Stimulated activated CD8-positive, alpha-beta memory T cell treated with anti-CD3 and anti-CD28 coated beads, Interleukin-4, amount 100 ng/mL, for 24 hours (primary cell): ENCODE results near the gene DBNL.
"Not testable (repeated sequence)": the region's sequence is repeated elsewhere in the genome, so short reads cannot be mapped to it uniquely, and the experiment has no call there.

ENCODE experiments used
- DNase-seq: peaks from one replicate; pipeline ENCODE4 v3.0.0-alpha.2; 2020; ENCODE audit warnings: low read depth

DBNL gene

DNA sequence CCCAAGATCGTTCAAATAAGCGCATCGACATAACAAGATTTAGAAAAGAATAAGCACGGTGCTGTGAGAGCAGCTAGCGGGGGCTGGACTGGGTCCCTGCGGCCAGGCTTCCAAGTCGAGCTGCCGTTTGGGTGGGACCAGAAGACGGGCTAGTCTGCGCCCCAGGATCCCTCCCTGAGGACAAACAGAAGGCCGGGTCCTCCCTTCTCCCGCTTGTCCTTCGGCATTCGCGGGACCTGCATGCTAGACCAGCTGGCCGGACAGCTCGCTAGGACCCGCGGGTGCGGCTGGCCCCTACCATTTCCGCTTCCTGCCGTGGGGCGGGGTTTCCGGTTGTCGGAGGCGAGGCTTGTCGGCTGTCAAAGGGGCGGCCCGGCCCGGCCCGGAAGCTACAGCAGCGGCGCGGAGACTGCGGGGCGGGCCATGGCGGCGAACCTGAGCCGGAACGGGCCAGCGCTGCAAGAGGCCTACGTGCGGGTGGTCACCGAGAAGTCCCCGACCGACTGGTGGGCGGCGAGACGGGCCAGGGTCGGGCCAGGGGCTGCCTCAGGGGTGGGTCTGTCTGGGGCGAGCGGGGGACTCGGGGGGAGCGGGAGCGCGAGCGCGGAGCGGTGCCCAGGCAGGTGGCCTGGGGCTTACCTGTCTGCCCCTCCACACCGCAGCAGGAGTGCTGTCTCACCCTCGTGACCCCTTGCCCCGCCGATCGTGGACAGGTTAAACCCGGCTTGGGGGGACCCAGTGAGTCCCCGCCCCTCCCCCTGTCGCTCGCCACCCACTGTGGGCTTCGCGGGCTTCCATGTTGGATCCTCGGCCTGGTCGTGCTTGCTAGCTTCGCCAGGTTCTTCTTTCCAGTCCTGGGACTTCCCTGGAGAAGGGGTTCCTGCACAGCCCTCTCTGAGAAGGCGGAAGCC lies at the start of gene DBNL:
Gene DBNL (plus strand): TSS at position 388 of the 911 bp plus-strand sequence. CDS start 36 bp downstream, at position 424.
- peak; percentile 91 for DNase-seq

DNA sequence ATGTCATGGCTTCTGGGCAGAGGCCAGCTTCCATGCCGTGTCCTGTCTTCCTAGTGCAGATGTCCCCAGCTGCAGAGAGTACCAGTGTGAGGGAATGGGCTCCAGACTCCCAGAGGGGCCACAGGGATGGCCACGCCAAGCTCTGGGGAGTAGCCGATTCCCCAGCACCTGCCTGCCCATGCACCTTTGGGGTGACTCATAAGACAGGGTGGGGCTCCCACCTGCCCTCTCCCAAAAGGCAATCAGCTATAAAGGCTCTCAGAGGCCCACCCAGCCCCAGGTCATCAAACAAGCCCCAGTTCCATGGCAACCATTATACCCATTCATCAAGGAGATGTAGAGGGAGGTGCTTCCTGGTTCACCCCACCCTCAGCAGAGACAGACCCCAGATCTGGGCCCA lies 47.0 kb upstream of the DBNL start, which contains the start of gene SPDYE1:
Gene SPDYE1 (plus strand): TSS at position 366 of the 400 bp plus-strand sequence. CDS start 2,053 bp downstream, outside the sequence.
- not testable (repeated sequence) for DNase-seq

DNA sequence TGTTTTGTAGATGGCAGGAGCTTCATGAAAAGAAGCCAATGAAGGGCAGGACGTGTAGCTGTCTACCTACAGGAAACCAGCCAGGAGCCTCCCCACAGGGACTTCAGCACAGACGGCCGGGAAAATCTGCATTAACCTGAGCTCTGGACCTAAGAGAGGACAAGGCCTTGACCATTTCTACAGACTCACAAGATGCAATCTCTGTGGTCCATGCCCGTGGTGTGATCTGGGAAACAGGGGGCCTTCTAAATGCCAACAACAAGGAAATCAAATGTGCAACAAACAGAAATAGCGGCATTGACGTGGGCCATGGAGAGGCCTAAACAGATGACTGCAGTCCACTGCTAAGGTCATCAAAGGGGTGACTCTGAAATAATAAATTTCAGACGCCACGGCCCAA lies 32.4 kb upstream of the DBNL start:
- DNase-seq, result not testable (repeated sequence)

DNA sequence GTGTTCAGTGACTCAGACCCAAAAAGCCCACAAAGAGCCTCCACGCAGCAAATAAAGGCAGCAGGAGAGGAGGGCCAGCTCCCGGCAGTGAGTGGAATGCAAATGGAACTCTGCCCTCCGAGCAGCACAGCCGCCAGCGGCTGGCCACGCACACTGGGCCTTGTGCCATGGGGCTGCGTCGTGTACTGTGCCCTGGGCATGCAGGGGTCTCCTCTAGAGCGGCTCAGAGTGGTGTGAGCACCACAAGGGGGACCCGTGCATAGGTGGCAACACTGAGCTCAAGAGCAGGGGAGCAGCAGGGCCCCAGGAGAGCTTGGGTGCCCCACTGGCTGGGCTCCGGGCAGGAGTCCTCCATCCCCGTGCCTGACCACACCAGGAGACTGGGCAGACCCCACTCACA lies 29.4 kb upstream of the DBNL start:
- not testable (repeated sequence) for DNase-seq

DNA sequence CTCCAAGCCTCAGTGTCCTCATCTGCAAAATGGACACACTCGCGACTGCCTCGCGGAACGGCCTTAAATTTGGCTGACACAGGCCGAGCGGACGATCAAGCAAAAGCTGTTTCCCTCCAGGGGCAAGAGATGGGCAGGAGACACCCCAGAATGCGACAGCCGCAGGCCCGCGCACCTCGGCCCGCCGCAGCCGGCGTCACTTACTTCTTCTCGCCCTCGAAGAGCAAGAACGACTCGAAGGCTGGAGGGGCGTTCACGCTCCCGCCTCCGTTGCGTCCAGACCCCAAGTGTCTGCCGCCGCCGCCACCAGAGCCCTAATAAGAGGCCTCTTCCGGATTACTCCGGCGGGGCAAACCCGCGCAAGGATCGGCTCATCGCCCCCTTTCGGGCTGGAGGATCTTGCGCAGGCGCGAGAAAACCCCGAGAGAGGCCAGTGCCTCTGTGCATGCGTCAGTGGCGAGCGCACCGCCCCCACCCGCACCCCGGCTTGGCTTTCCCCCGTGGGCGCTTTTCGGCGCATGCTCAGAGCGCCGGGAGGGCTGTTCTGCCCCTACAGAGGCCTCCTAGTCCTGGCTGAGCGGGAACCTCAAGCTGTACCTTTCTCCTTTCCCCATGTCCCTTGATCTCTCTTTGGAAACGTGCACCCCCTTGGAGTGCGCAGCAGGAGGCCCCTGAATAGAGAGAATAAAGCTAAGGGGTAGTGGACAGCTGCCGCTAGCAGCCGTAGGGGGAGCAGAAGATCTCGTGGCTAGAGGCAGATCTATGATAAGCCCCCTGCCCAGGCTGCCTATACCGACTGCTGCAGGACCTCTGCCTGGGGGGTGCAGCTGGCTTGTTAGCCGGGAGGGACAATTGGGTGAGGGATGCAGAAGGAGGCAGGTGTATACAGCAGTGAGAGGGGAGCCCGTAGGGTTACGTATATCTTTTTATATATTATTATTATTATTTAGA lies 25.4 kb upstream of the DBNL start:
- peak; percentile 99 for DNase-seq

DNA sequence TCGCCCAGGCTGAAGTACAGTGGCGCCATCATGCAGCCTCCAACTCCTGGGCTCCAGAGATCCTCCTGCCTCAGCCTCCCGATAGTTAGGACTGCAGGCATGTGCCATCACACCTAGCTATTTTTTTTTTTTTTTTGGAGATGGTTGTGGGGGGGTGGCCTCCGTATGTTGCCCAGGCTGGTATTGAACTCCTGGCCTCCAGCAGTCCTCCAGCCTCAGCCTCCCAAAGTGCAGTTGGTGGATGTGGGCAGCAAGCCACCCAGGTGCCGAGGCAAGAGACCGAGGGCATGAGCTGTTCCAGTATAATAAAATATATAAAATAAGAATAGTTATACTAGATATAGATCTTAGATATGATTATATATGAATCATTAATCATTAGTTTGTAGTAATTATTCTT lies 24.7 kb upstream of the DBNL start:
- not testable (repeated sequence) for DNase-seq

DNA sequence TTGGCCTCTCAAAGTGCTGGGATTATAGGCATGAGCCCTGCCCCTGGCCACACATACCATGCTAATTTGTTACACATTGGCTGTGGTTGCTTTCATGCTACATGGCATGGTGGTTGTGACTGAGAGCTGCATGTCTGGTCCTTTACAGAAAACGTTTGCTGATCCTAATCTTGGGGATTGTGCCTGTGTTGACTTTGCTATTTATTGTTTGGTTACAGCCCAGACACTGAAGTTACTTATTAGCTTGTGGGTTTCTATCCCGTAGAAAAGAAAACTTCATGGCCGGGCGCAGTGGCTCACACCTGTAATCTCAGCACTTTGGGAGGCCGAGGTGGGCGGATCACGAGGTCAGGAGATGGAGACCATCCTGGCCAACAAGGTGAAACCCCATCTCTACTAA lies 22.4 kb upstream of the DBNL start:
- DNase-seq, result not testable (repeated sequence)

DNA sequence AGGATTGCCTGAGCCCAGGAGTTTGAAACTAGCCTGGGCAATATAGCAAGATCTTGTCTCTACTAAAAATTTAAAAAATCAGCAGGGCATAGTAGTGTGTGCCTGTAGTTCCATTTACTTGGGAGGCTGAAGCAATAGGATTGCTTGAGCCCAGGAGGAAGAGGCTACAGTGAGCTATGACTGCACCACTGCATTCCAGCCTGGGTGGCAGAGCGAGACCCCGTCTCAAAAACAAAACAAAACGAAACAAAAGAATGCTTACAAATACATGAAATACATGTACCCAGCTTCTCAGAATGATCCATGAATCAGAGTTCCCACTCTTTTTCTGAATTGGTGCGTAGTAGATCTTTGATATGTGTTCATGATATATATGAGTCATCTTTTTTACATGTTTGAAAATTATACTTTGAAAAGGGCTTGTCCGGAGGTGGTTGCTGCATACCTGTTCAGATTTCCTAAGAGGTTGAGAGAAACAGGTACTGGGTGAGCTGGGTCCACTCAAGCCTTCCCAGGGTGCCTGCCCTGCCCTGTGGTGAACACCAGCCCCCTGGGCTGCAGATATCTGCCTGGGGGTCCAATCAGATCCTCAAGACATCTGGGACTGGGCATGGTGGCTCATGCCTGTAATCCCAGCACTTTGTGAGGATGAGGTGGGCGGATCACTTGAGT lies 21.6 kb upstream of the DBNL start:
- not testable (repeated sequence) for DNase-seq

DNA sequence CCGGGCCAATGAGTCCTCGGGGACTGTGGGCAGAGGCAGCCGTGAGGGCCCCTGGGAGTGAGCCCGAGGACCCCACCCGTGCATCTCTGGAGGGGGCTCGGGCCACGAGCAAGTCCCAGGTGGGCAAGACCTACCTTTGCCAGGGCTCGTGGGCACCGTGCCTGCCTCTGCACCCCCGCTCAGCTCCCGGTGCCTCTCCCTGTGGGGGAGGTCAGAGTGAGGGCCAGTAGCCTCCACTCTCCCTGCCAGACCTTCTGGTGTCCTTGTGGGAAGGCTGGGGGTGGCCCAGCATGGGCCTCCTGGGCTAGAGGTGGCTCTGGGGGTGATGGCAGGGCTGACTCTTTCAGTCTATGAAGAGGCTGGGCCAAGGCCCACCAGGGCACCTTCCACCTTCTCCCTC lies 15.1 kb upstream of the DBNL start:
- DNase-seq, result not testable (repeated sequence)

DNA sequence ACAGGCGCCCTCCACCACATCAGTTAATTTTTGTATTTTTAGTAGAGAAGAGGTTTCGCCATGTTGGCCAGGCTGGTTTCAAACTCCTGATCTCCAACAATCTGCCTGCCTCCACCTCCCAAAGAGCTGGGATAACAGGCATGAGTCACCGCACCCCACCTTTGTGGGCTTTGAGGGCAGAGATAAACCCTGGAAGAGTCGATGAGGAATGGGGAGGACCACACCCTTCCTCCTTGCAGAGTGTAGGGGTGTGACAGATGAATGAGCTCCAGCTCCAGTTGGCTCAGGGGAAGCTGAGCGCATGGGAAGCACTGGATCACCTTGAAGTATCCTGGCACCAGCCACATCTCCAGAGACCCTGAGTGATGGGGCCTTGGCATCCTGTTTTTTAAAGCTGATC lies 14.5 kb upstream of the DBNL start:
- not testable (repeated sequence) for DNase-seq

DNA sequence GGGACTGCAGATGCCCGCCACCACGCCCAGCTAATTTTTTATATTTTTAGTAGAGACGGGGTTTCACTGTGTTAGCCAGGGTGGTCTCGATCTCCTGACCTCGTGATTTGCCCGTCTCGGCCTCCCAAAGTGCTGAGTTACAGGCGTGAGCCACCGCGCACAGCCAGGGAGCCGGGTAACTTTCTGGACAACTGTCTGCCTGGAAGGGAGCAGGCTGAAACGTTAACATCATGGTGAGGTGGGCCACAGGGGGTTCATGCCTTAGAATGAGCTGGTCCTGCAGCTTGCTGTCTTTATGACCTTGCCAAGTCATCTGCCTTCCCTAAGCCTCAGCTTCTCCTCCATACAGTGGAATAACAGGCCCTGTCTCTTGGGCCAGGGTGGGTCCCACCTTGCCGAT lies 13.2 kb upstream of the DBNL start:
- not testable (repeated sequence) for DNase-seq

DNA sequence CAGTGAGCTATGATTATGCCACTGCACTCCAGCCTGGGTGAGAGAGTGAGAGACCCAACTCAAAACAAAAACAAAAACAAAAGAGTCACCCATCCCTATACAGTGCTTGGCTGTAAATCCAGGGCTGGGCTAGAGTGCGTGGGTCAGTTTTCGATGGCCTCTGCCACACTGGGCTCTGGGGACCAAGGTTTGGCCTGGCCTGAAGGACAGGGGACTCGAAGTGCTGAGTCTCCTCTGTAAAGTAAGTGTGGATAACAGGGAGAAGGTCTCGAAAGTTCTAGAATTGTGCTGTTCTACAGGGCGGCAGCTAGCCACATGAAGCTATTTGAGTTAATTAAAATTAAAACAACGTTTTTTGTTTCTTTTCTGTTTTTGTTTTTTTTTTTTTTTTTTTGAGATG lies 12.5 kb upstream of the DBNL start:
- not testable (repeated sequence) for DNase-seq

DNA sequence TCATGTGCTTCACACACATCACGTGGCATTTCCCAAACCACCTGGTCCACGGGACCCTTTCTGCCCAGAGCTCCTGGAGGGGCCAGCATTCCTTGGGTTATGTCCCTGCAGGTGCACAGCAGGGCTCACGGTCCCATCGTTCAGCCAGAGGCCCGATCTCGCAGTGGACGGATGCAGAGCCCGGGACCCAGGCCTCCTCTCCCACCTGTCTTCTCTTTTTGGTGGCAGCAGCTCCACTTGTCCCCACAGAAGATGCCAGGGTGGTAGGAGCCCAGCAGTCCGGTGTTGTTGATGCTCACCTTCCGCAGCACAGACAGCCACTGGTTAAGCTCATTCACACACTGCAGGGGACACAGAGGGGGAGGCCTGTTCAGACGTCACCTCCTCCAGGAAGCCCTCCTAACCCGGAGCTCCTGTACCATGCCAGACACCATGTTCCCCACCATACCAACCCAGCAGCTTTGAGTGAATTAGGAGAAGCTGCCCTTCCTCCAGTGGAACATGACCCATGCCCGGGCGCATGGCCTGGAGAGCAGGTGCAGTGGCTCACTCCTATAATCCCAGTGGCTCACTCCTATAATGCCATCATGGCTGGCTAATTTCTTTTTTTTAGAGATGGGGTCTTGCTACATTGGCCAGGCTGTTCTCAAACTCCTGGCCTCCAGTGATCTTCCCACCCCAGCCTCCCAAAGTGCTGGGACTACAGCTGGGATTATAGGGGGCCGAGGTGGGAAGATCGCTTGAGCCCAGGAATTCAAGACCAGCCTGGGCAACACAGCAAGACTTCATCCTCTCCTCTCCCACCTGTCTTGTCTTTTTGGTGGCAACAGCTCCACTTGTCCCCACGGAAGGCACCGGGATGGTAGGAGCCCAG lies 10.3 kb upstream of the DBNL start:
- DNase-seq, result not testable (repeated sequence)

DNA sequence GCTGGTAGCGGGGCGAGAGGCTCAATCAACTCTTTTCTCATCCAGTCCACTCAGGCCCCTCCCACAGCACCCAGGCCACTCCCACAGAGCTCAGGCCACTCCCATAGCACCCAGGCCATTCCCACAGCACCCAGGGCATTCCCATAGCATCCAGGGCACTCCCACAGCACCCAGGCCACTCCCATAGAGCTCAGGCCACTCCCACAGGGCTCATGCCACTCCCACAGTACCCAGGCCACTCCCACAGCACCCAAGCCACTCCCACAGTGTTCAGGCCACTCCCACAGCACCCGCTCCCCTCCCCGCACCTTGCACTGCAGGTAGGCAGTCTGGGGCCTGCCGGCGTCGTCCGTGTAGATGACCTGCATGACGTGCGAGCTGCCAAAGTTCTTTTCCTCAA lies 8.1 kb upstream of the DBNL start:
- DNase-seq, result not testable (repeated sequence)

DNA sequence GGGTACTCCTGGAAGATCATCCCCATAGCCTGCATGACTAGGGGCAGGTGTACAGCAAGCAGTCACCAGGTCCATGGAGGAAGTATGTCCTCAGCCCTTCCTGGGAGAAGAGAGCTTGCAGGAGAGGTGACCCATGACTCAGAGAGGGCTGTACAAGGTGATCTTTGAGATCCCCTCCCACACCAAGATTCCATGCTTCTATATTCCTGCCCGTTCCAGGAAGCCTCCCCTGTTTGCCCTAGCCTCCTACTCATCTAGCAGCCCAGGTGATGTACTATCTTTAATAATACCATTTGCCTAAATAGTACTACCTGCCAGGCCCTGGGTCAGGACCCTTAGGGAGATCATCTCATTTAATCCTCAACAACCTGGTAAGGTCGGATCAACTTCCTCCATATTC lies 6.6 kb upstream of the DBNL start:
- not testable (repeated sequence) for DNase-seq

DNA sequence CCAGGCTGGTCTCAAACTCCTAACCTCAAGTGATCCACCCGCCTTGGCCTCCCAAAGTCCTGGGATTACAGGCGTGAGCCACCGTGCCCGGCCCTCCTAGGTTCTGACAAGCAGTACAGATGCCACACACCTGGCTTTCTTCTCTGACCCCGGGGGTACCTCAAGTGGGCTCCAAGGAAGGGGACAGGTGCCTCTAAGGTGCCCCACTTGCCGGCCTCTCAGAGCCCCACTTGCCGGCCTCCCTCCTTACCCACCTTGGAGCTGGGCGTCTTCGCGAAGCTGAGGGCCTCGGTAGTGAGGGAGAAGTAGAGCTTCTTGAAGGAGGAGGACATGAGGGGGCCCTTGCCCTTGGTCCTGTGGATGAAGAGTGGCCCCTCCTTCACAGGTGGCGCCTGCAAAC lies 5.9 kb upstream of the DBNL start:
- not testable (repeated sequence) for DNase-seq

DNA sequence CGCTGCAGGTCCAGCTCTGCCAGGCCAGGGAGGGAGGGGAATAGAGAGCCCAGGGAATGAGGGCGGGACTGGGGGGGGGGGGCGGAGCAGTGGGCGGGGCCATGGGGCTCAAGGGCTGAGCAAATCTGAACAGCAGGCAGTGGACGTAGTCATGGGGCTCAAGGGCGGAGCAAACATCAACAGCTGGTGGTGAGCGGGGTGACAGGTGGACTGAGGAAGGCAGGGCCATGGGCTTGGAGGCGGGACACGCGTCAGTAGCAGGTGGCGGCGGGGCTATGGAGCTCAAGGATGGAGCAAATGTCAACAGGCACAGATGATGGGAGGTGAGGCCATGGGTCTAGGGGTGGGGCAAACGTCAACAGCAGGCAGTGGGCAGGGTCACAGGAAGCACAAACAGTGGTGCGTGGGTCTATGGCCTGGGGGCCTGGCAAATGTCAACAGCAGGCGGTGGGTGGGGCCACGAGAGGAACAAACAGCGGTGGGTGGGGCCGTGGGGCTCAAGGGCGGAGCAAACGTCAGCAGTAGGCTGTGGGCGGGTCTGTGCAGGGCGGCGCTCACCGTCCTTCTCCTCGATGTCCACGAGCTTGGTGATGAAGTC lies 5.4 kb upstream of the DBNL start:
- peak; percentile 76 for DNase-seq

DNA sequence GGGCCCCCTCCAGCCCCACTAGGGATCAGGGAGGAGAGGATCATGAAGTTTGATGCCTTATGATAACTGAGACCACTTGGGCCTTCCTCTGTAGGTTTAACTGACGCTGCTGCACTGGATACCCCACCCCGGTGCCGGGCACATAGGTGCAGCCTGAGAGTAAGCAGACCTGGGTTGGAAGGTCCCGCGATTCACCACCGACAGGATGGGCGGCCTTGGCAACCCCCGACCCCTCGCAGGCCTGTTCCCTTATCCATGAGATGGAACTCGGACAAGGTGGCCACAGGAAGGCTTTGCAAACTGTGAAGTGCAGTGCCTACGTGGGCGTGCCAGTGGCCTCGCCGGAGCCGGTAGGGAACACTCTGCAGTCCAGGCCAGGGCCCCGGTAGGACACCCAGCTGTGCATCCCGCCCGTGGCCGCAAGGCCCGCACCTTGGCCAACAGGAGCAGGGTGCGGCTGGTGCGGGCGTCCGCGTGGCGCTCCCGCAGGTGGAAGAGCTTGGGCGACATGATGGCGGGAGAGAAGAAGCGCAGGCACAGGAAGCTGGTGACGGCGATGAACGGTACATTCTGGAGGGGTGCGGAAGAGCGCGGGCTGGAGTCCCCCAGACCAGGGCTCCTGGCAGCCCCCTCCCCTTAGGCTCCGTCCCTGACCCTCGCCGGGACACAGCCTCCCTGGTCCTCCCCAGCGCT lies 4.6 kb upstream of the DBNL start:
- DNase-seq, result not testable (repeated sequence)

DNA sequence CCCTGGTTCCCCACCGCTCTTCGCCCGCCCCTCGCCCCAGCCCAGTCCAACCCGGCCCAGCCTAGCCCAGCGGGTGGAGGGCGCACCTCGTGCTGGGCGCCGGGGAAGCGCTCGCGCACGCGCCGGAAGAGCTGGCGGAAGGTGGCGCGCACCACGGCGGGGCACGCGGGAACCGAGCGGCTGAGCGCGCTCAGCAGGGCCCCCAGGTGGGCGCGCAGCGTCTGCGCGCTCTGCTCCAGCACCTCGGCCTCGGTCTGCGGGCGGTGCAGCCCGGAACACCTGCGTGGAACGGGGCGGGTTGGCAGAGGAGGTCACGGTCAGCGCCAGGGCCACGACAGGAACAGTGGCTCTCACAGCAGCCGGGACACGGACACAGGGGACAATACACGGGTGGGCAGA lies 4.0 kb upstream of the DBNL start:
- peak; percentile 39 for DNase-seq

DNA sequence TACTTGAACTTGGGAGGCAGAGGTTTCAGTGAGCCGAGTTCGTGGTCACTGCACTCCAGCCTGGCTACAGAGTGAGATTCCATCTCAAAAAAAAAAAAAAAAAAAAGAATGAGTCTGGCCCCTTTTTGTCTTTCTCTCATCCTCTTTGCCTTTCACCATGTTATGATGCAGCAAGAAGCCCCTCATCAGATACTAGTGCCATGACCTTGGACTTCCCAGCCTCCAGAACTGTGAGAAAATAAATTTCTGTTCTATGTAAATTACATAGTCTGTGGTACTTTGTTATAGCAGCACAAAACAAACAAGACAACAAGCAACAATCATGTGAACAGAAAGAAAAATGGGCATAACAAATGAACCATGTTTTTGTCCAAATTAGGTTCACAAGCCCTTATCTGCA lies 2.3 kb upstream of the DBNL start:
- DNase-seq, result no peak
